ENCODE measurements around the gene MAPK8IP3. TPM values are rescaled to one million over a fixed set of nuclear protein-coding genes. Genes with fewer than 3 reads are reported as not detected.

The MAPK8IP3 gene, protein sequence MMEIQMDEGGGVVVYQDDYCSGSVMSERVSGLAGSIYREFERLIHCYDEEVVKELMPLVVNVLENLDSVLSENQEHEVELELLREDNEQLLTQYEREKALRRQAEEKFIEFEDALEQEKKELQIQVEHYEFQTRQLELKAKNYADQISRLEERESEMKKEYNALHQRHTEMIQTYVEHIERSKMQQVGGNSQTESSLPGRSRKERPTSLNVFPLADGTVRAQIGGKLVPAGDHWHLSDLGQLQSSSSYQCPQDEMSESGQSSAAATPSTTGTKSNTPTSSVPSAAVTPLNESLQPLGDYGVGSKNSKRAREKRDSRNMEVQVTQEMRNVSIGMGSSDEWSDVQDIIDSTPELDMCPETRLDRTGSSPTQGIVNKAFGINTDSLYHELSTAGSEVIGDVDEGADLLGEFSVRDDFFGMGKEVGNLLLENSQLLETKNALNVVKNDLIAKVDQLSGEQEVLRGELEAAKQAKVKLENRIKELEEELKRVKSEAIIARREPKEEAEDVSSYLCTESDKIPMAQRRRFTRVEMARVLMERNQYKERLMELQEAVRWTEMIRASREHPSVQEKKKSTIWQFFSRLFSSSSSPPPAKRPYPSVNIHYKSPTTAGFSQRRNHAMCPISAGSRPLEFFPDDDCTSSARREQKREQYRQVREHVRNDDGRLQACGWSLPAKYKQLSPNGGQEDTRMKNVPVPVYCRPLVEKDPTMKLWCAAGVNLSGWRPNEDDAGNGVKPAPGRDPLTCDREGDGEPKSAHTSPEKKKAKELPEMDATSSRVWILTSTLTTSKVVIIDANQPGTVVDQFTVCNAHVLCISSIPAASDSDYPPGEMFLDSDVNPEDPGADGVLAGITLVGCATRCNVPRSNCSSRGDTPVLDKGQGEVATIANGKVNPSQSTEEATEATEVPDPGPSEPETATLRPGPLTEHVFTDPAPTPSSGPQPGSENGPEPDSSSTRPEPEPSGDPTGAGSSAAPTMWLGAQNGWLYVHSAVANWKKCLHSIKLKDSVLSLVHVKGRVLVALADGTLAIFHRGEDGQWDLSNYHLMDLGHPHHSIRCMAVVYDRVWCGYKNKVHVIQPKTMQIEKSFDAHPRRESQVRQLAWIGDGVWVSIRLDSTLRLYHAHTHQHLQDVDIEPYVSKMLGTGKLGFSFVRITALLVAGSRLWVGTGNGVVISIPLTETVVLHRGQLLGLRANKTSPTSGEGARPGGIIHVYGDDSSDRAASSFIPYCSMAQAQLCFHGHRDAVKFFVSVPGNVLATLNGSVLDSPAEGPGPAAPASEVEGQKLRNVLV (N-terminal part only)
- total RNA-seq, result 47.4 and 52.1 TPM in 2 replicates

GRCh38 chr16:1705688-1706385 lies at the start of gene MAPK8IP3:
Gene MAPK8IP3, plus strand, starts transcription at chr16:1706195. Its CDS starts 145 bp downstream, at chr16:1706340.

DNA sequence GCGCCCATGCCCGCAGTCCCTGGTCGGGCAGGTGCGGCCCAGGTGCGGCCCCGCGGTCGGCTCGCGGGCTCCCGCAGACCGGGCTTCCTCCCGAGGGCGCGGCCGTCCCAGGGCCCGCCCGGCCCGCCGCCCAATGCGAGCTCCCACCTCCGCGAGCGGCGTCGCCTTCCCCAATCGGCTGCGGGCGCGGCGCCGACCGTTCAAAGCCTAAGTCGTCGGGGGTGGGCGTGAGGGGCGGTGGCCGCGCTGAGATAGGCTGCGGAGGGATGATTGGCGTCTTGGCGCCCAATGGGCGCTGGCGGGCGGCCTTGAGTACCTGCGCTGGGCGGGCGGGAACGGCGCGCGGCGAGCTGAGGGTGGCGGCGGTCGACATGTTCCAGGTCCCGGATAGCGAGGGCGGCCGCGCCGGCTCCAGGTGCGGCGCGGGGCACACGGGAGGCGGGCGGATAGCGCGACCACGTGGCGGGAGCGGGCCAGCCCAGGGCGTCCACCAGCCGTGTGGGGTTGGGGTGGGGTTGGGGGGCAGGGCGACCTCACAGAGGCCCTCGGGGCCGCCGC lies 28.0 kb upstream of the MAPK8IP3 start, which contains the start of gene JPT2:
JPT2 (plus strand) TSS at position 338 of the 558 bp plus-strand sequence; CDS start at position 372, 34 bp downstream.

DNA sequence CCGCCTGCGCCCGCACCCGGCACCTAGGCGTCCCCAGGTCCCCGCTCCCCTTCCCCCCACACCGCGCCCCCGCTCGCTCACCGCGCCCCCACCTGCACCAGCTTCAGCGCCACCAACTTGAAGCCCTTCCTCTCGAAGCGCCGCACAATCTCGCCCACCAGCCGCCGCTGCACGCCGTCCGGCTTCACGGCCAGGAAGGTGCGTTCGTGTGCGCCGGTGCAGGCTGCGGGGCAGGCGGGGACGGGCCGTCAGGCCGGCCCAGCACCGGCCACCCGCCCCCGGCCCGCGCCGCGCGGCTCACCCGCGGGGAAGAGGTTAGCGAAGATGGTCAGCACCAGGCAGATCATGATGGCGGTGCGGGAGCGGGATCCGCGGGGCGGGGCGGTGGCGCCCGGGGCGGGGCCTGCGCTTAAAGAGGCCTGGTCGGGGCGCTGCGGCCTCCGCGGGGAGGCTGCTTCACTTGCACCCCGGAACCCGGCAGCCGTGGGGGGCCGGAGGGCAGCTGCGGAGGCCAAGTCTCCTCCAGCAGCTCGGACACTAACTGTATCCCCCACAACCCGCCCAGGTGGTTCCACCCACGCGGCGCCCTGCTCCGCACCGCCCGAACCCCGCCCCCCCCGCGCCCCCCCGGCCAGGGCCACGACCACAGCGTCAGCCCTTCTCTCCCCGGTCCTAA lies 65.3 kb downstream of the MAPK8IP3 start, which contains the start of gene NME3:
NME3 (minus strand) TSS at position 356 of the 676 bp plus-strand sequence; CDS start at position 347, 9 bp downstream.

GRCh38 chr16:1772362-1772907 lies 66.4 kb downstream of the MAPK8IP3 start, which contains the start of gene EME2:
Gene EME2, plus strand, starts transcription at chr16:1772810. Its CDS starts 418 bp downstream, at chr16:1773228.

DNA sequence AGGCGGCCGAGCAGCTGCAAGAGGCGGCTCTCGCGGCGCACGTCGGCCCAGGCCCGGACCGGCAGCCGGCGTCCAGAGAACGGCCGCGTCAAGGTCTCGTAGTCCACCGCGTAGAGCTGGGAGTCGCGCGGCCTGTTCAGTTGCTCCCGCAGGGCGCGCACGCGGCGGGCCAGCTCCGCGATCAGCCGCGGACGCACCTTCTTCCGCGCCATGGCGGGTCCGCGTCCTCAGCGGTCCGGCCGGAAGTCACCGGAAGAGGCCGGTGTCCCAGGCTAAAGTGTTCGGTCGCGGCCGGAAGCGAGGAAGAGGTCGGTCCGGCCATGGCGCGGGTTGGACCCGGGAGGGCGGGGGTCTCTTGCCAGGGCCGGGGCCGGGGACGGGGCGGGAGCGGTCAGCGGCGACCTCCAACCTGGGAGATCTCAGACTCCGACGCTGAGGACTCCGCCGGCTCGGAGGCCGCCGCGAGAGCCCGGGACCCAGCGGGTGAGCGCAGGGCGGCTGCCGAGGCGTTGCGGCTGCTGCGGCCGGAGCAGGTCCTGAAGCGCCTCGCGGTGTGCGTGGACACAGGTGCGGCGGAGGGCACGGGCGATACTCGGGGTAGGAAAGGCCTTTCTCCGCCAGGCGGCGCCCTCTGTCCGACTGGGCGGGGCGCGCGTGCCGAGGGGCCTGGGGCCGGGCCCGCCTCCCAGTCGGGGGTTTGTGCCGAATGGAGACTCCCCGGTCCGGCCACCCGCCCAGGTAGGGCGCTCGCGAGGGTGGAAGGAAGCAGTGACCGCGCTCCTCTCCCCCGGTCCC lies 67.1 kb downstream of the MAPK8IP3 start, which contains the start of gene MRPS34:
MRPS34 (minus strand) TSS at position 227 of the 795 bp plus-strand sequence; CDS start at position 212, 15 bp downstream.

GRCh38 chr16:1782408-1783264 lies 76.6 kb downstream of the MAPK8IP3 start, which contains the start of the genes NUBP2 and SPSB3:
Gene NUBP2, plus strand, starts transcription at chr16:1782960. Its CDS starts 61 bp downstream, at chr16:1783021.
Gene SPSB3, minus strand, starts transcription at chr16:1782571. Its CDS starts 1,088 bp downstream, at chr16:1781483.

DNA sequence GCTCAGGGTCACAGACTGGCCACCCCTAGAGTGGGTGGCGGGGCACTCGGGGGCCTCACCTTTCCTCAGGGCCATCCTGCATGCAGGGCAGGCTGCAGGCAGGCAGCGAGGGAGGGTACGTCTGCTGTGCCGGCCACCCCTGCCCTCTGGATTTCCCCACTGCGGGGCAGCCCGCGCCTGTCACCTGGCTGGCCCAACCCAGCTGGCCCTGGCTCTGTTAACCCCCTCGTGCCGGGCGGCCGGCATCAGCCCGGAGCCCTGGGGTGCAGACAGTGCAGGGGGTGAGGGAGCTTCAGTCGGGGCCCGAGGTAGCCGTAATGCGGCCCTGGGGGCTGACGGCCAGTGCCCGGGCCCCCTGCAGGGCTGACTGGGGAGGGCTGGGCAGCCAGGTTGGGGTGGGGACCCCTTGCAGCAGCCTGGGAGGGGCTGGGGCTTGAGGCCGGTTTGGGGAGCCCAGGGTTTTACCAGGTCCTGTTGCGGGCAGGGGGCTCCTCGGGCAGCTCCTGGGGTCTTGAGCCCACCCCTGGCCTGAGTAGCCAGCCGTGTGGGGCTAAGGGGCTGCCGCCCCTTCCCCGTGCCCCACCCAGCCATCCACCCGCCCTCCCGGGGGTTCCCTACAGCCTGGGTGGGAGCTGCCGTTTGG lies 87.7 kb downstream of the MAPK8IP3 start, which contains the start of gene IGFALS:
IGFALS (minus strand) TSS at position 128 of the 643 bp plus-strand sequence; CDS start at position 75, 53 bp downstream.

Other genes starting within 250 kb of the MAPK8IP3 start
- 58.9 and 65.9 TPM in 2 replicates for gene CLCN7, start 231.2 kb upstream of the MAPK8IP3 start, total RNA-seq
- not detected in 2 replicates for gene PTX4, start 217.3 kb upstream of the MAPK8IP3 start, total RNA-seq
- 9.5 and 9.7 TPM in 2 replicates for gene TELO2, start 212.8 kb upstream of the MAPK8IP3 start, total RNA-seq
- gene TMEM204, start 172.5 kb upstream of the MAPK8IP3 start, total RNA-seq, result 4.6 and 12.3 TPM in 2 replicates
- 40.7 and 63.3 TPM in 2 replicates for gene IFT140, start 94.1 kb upstream of the MAPK8IP3 start, total RNA-seq
- 4.3 and 6.4 TPM in 2 replicates for gene CRAMP1, start 93.8 kb upstream of the MAPK8IP3 start, total RNA-seq
- gene JPT2, start 27.9 kb upstream of the MAPK8IP3 start, total RNA-seq, result 7.3 and 12.8 TPM in 2 replicates
- gene NME3, start 65.3 kb downstream of the MAPK8IP3 start, total RNA-seq, result 36.1 and 43.0 TPM in 2 replicates
- 6.3 and 6.4 TPM in 2 replicates for gene EME2, start 66.6 kb downstream of the MAPK8IP3 start, total RNA-seq
- gene MRPS34, start 66.9 kb downstream of the MAPK8IP3 start, total RNA-seq, result 88.6 and 90.2 TPM in 2 replicates
- gene SPSB3, start 76.4 kb downstream of the MAPK8IP3 start, total RNA-seq, result 33.6 and 52.0 TPM in 2 replicates
- gene NUBP2, start 76.8 kb downstream of the MAPK8IP3 start, total RNA-seq, result 46.0 and 47.0 TPM in 2 replicates
- gene IGFALS, start 87.5 kb downstream of the MAPK8IP3 start, total RNA-seq, result under 0.01 TPM in 1 of 2 replicates, not detected in the other
- 24.7 and 25.4 TPM in 2 replicates for gene HAGH, start 120.6 kb downstream of the MAPK8IP3 start, total RNA-seq
- 76.8 and 109 TPM in 2 replicates for gene FAHD1, start 121.0 kb downstream of the MAPK8IP3 start, total RNA-seq
- not detected in 2 replicates for gene MEIOB, start 166.0 kb downstream of the MAPK8IP3 start, total RNA-seq
- not detected in 2 replicates for gene HS3ST6, start 212.2 kb downstream of the MAPK8IP3 start, total RNA-seq
- gene MSRB1, start 237.0 kb downstream of the MAPK8IP3 start, total RNA-seq, result 7.8 and 9.0 TPM in 2 replicates
- gene RPL3L, start 248.5 kb downstream of the MAPK8IP3 start, total RNA-seq, result not detected in 2 replicates